ENCODE measurements around the gene CDADC1.

CDADC1 gene

GRCh38 chr13:49314344-49314882, 66.7 kb downstream of the CDADC1 start:
- no peak overlapping the region for H3K4me3 ChIP-seq (ENCODE audit: low read length)
- H3K27ac ChIP-seq (ENCODE audit: low read length): no peak overlapping the region
- TF ChIP-seq CTCF (IDR thresholded peaks at IDR 0.05; ENCODE audit: low read depth, low read length) (no peak), EZH2phosphoT487 (IDR thresholded peaks at IDR 0.05; ENCODE audit: low read depth) (no peak)
- no peaks in the 10 kb centered on the region for H3K9me3 ChIP-seq (ENCODE audit: insufficient read depth, low read length)
- H4K20me1 ChIP-seq (ENCODE audit: insufficient read depth, low read length): no peaks in the 10 kb centered on the region
- no peaks in the 10 kb centered on the region for H3K27me3 ChIP-seq (ENCODE audit: low read depth, low read length)
- H3K4me2 ChIP-seq (ENCODE audit: low read length): no peak overlapping the region
- no peaks in the 10 kb centered on the region for H3K79me2 ChIP-seq (ENCODE audit: low read length)
- H3K36me3 ChIP-seq (replicated peaks; ENCODE audit: low read depth, low read length): no peaks in the 10 kb centered on the region
- no peaks in the 10 kb centered on the region for H3K4me1 ChIP-seq (ENCODE audit: low read length)
- no peak overlapping the region for H2AFZ ChIP-seq (ENCODE audit: low read depth, low read length)
- no peak overlapping the region for H3K9ac ChIP-seq (ENCODE audit: low read length)

- Histone ChIP-seq H3K36me3 (replicated peaks; ENCODE audit: low read depth, low read length) (no peaks in the 10 kb centered on the region), H3K9ac (ENCODE audit: low read length) (no peak overlapping the region), H3K79me2 (ENCODE audit: low read length) (no peaks in the 10 kb centered on the region), H3K4me1 (ENCODE audit: low read length) (no peaks in the 10 kb centered on the region), H3K27ac (ENCODE audit: low read length) (no peak overlapping the region), H4K20me1 (ENCODE audit: insufficient read depth, low read length) (no peaks in the 10 kb centered on the region), H2AFZ (ENCODE audit: low read depth, low read length) (no peak overlapping the region), H3K27me3 (ENCODE audit: low read depth, low read length) (no peaks in the 10 kb centered on the region), H3K4me3 (ENCODE audit: low read length) (no peak overlapping the region), H3K9me3 (ENCODE audit: insufficient read depth, low read length) (no peaks in the 10 kb centered on the region), H3K4me2 (ENCODE audit: low read length) (no peak overlapping the region)
- no peak for TF ChIP-seq EZH2phosphoT487 (IDR thresholded peaks at IDR 0.05; ENCODE audit: low read depth)
- TF ChIP-seq CTCF (IDR thresholded peaks at IDR 0.05; ENCODE audit: low read depth, low read length): no peak
These were observed 67.4 kb downstream of the CDADC1 start for GRCh38 chr13:49315036-49315565.

- no peak overlapping the region for H3K4me3 ChIP-seq (ENCODE audit: low read length)
- TF ChIP-seq EZH2phosphoT487 (IDR thresholded peaks at IDR 0.05; ENCODE audit: low read depth) (no peak), CTCF (IDR thresholded peaks at IDR 0.05; ENCODE audit: low read depth, low read length) (no peak)
- H4K20me1 ChIP-seq (ENCODE audit: insufficient read depth, low read length): no peaks in the 10 kb centered on the region
- no peak overlapping the region for H3K9ac ChIP-seq (ENCODE audit: low read length)
- no peak overlapping the region for H2AFZ ChIP-seq (ENCODE audit: low read depth, low read length)
- no peaks in the 10 kb centered on the region for H3K36me3 ChIP-seq (replicated peaks; ENCODE audit: low read depth, low read length)
- no peak overlapping the region for H3K4me2 ChIP-seq (ENCODE audit: low read length)
- H3K4me1 ChIP-seq (ENCODE audit: low read length): no peaks in the 10 kb centered on the region
- no peaks in the 10 kb centered on the region for H3K27me3 ChIP-seq (ENCODE audit: low read depth, low read length)
- no peaks in the 10 kb centered on the region for H3K9me3 ChIP-seq (ENCODE audit: insufficient read depth, low read length)
- H3K27ac ChIP-seq (ENCODE audit: low read length): no peak overlapping the region
- no peaks in the 10 kb centered on the region for H3K79me2 ChIP-seq (ENCODE audit: low read length)
These were observed 68.2 kb downstream of the CDADC1 start for GRCh38 chr13:49315756-49316482.

DNA sequence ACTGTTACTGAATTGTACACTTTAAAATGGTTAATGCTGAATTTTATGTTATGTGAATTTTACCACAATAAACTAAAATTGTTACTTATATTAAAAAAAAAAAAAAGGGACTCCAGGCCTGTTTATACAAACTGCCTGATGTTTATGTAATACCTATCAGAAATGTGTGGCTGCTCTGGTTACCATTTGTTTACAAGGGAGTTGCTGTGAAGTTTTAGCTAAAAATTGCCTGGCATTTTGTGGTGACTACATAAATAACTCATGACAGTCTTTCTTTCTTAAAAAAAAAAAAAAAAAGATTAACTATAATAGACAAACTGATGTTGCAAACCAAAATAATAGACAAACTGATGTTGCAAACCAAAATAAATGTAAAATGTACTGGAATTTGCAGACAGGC, 71.8 kb downstream of the CDADC1 start:
- H3K4me3 ChIP-seq (ENCODE audit: low read length): no peak overlapping the region
- H3K9me3 ChIP-seq (ENCODE audit: insufficient read depth, low read length): no peaks in the 10 kb centered on the region
- H3K4me1 ChIP-seq (ENCODE audit: low read length): no peaks in the 10 kb centered on the region
- no peaks in the 10 kb centered on the region for H4K20me1 ChIP-seq (ENCODE audit: insufficient read depth, low read length)
- no peak overlapping the region for H3K9ac ChIP-seq (ENCODE audit: low read length)
- no peaks in the 10 kb centered on the region for H3K27me3 ChIP-seq (ENCODE audit: low read depth, low read length)
- no peaks in the 10 kb centered on the region for H3K36me3 ChIP-seq (replicated peaks; ENCODE audit: low read depth, low read length)
- H2AFZ ChIP-seq (ENCODE audit: low read depth, low read length): no peak overlapping the region
- TF ChIP-seq CTCF (IDR thresholded peaks at IDR 0.05; ENCODE audit: low read depth, low read length) (no peak), EZH2phosphoT487 (IDR thresholded peaks at IDR 0.05; ENCODE audit: low read depth) (no peak)
- H3K4me2 ChIP-seq (ENCODE audit: low read length): no peak overlapping the region
- H3K79me2 ChIP-seq (ENCODE audit: low read length): no peaks in the 10 kb centered on the region
- H3K27ac ChIP-seq (ENCODE audit: low read length): no peak overlapping the region

Measured in OCI-LY3 (cell line).